Measurements from ENCODE around the gene NFKBIE. TPM values are rescaled to one million over a fixed set of nuclear protein-coding genes. Genes with fewer than 3 reads are reported as not detected.

NFKBIE gene
- total and polyA plus RNA-seq, 2 experiments from 2014 or later, result 14.6 to 25.9 TPM

GRCh38 chr6:44269921-44270525 lies 4.7 kb upstream of the NFKBIE start, which contains the start of gene TMEM151B:
Gene TMEM151B (plus strand): TSS chr6:44270450. CDS start chr6:44270743, 293 bp downstream.
- Mint-ChIP-seq H3K36me3 (ENCODE audit: low read depth) (peaks cover 6% of the 10 kb centered on the region; the same call in 2 of the 3 replicates), H3K27me3 (ENCODE audit: insufficient read depth, low read depth, poor library complexity) (peaks cover 40% of the 10 kb centered on the region), H3K9me3 (no peaks in the 10 kb centered on the region), H3K4me1 (peaks cover 41% of the 10 kb centered on the region), H3K4me3 (peak within 1 kb of the TSS; percentile 83), H3K27ac (no peak within 1 kb of the TSS)
- Histone ChIP-seq H4K20me1 (replicated peaks; ENCODE audit: insufficient read depth) (no peaks in the 10 kb centered on the region), H3K4me2 (peak within 1 kb of the TSS; percentile 87), H3K9me2 (ENCODE audit: insufficient read depth) (no peaks in the 10 kb centered on the region), H2AFZ (peak within 1 kb of the TSS; percentile 84; the same call in 1 of the 2 replicates), H3K4me3 (peak within 1 kb of the TSS; percentile 65), H3K79me2 (replicated peaks; ENCODE audit: insufficient read depth) (no peaks in the 10 kb centered on the region), H3K4me1 (ENCODE audit: insufficient read depth) (peaks cover 14% of the 10 kb centered on the region), H3K36me3 (ENCODE audit: insufficient read depth) (no peaks in the 10 kb centered on the region), H3K27ac (ENCODE audit: low read depth) (no peak within 1 kb of the TSS), H3K27me3 (ENCODE audit: insufficient read depth) (peaks cover 21% of the 10 kb centered on the region), H3F3A (replicated peaks; ENCODE audit: low read depth) (0 out of 2 replicates have a peak, but pooled peaks cover 22% of the 10 kb centered on the region)
- DNase-seq (ENCODE audit: low spot score) (peak; percentile 71), ATAC-seq (peak; percentile 7)
- TF ChIP-seq ZNF114 (CRISPR knock-in tag; IDR thresholded peaks at IDR 0.05) (no peak), POLR2AphosphoS5 (IDR thresholded peaks at IDR 0.05; ENCODE audit: low read depth) (0 out of 2 replicates have a peak, but pooled peaks have one; percentile 35)

GRCh38 chr6:44269178-44269920 lies 4.0 kb upstream of the NFKBIE start:
- no peak overlapping the region for H3K27ac Mint-ChIP-seq
- DNase-seq (ENCODE audit: low spot score) (no peak), ATAC-seq (no peak)
- Histone ChIP-seq H4K20me1 (replicated peaks; ENCODE audit: insufficient read depth) (no peaks in the 10 kb centered on the region), H3K27ac (ENCODE audit: low read depth) (no peak overlapping the region), H3K4me1 (ENCODE audit: insufficient read depth) (peaks cover 16% of the 10 kb centered on the region), H3K79me2 (replicated peaks; ENCODE audit: insufficient read depth) (peaks cover 5% of the 10 kb centered on the region; the same call in 1 of the 2 replicates), H3K4me2 (peak overlapping the region; percentile 87), H3K36me3 (ENCODE audit: insufficient read depth) (no peaks in the 10 kb centered on the region), H3F3A (replicated peaks; ENCODE audit: low read depth) (0 out of 2 replicates have a peak, but pooled peaks cover 19% of the 10 kb centered on the region), H3K27me3 (ENCODE audit: insufficient read depth) (peaks cover 21% of the 10 kb centered on the region), H3K4me3 (peak overlapping the region; percentile 65), H2AFZ (no peak overlapping the region), H3K9me2 (ENCODE audit: insufficient read depth) (no peaks in the 10 kb centered on the region)
- peaks cover 42% of the 10 kb centered on the region for H3K4me1 Mint-ChIP-seq
- peaks cover 6% of the 10 kb centered on the region; the same call in 2 of the 3 replicates for H3K36me3 Mint-ChIP-seq (ENCODE audit: low read depth)
- H3K9me3 Mint-ChIP-seq, result no peaks in the 10 kb centered on the region
- peaks cover 39% of the 10 kb centered on the region for H3K27me3 Mint-ChIP-seq (ENCODE audit: insufficient read depth, low read depth, poor library complexity)
- peak overlapping the region; percentile 76 for H3K4me3 Mint-ChIP-seq
- TF ChIP-seq ETS1 (IDR thresholded peaks at IDR 0.05) (no peak), STAT1 (IDR thresholded peaks at IDR 0.05; ENCODE audit: unreplicated experiment) (no peak), NANOG (IDR thresholded peaks at IDR 0.05; ENCODE audit: borderline replicate concordance) (no peak), POLR2AphosphoS5 (IDR thresholded peaks at IDR 0.05; ENCODE audit: low read depth) (no peak), ZNF462 (CRISPR knock-in tag; IDR thresholded peaks at IDR 0.05) (no peak), ZNF331 (CRISPR knock-in tag; IDR thresholded peaks at IDR 0.05; ENCODE audit: low read depth) (no peak), CTCF (conservative IDR thresholded peaks at IDR 0.05; ENCODE audit: low read depth in 2 of 2) (no peak), EZH2 (IDR thresholded peaks at IDR 0.05; ENCODE audit: low read depth, unreplicated experiment) (no peak), EZH2phosphoT487 (IDR thresholded peaks at IDR 0.05; ENCODE audit: unreplicated experiment) (no peak)

Measured in GM23338 (cell line).